Astrocyte of the cerebellum (primary cell): ENCODE data around the gene TRIM72.
"Not testable (repeated sequence)": the region's sequence is repeated elsewhere in the genome, so short reads cannot be mapped to it uniquely, and the experiment has no call there.

Experiments used
- DNase-seq: peaks from one replicate; pipeline ENCODE4 v3.0.0-alpha.2; 2011; ENCODE audit warnings: low read depth
- H3K4me3 ChIP-seq: 2 replicates; pipeline ENCODE4 v1.5.1; 2011; ENCODE audit warnings: mild to moderate bottlenecking, low read depth, low read length, moderate library complexity
- in situ Hi-C: cut with HindIII; loops from 2 replicates; pipeline ENCODE4 v1.10.0; 2017; ENCODE audit warnings: low sequenced_read_pairs
- TF ChIP-seq, protein P1 (sequence below): IDR thresholded peaks from 2 replicates; pipeline ENCODE4 v1.5.1; 2012; ENCODE audit warnings: low read length, low read depth, moderate library complexity, mild to moderate bottlenecking; ENCODE audit errors: missing control alignments

Gene TRIM72

GRCh38 chr16:31190818-31191444 lies 23.0 kb upstream of the TRIM72 start:
- no peak overlapping the region for H3K4me3 ChIP-seq
- no peak for DNase-seq
- in situ Hi-C loops: loop anchor here (10.0 kb wide), 1 partner anchor 264 kb away; the partner anchor contains the start of gene ARMC5
- TF ChIP-seq, protein P1, sequence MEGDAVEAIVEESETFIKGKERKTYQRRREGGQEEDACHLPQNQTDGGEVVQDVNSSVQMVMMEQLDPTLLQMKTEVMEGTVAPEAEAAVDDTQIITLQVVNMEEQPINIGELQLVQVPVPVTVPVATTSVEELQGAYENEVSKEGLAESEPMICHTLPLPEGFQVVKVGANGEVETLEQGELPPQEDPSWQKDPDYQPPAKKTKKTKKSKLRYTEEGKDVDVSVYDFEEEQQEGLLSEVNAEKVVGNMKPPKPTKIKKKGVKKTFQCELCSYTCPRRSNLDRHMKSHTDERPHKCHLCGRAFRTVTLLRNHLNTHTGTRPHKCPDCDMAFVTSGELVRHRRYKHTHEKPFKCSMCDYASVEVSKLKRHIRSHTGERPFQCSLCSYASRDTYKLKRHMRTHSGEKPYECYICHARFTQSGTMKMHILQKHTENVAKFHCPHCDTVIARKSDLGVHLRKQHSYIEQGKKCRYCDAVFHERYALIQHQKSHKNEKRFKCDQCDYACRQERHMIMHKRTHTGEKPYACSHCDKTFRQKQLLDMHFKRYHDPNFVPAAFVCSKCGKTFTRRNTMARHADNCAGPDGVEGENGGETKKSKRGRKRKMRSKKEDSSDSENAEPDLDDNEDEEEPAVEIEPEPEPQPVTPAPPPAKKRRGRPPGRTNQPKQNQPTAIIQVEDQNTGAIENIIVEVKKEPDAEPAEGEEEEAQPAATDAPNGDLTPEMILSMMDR: no peak

- in situ Hi-C loops: loop anchor here (10.0 kb wide), 1 partner anchor 263 kb away; the partner anchor contains the start of gene ARMC5
- TF ChIP-seq, protein P1: no peak
- no peak for DNase-seq
These were observed 22.1 kb upstream of the TRIM72 start for GRCh38 chr16:31191697-31192428.

DNA sequence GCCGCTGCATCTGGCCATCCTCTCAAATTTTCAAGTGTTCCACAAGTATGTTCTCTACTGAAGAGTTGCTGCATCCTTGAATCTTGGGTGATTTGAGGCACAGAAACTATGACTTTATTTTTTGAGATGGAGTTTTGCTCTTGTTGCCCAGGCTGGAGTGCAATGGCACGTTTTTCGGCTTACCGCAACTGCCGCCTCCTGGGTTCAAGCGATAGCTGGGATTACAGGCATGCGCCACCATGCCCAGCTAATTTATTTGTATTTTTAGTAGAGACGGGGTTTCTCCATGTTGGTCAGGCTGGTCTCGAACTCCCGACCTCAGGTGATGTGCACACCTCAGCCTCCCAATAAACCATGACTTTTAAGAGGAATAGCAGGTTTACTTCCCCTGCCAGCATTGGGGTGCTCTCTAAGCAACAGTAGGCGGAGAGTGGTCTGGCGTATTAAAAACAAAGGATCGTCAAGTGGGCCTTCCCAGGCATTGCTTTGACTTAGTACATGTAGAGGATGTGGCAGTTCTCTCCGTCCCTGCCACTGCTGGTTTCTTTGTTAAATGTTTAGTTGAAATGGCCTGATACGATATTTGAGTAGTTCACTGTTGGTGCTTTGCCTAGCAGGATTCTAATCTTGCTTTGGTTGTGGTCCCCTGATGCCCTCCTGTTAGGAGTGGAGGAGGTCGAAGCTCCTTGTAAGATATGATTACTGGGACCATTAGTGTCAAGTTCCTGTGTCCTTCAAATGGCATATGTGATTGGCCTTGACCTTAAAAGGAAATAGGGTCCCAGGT lies 20.9 kb upstream of the TRIM72 start:
- DNase-seq: no peak
- H3K4me3 ChIP-seq: no peak overlapping the region
- in situ Hi-C loops: loop anchor here (10.0 kb wide), 1 partner anchor 262 kb away; the partner anchor contains the start of gene ARMC5
- TF ChIP-seq, protein P1: no peak

More at GRCh38 chr16:31191697-31192428, 22.1 kb upstream of the TRIM72 start:
- H3K4me3 ChIP-seq: no peak overlapping the region

GRCh38 chr16:31193874-31194273 lies 20.0 kb upstream of the TRIM72 start:
- DNase-seq: no peak
- TF ChIP-seq, protein P1: no peak
- in situ Hi-C loops: loop anchor here (10.0 kb wide), 1 partner anchor 261 kb away; the partner anchor contains the start of gene ARMC5
- no peak overlapping the region for H3K4me3 ChIP-seq

- H3K4me3 ChIP-seq: no peak overlapping the region
- no peak for DNase-seq
- in situ Hi-C loops: loop anchor here (10.0 kb wide), 1 partner anchor 260 kb away; the partner anchor contains the start of gene ARMC5
- TF ChIP-seq, protein P1: no peak
These were observed 19.0 kb upstream of the TRIM72 start for GRCh38 chr16:31194898-31195297.

DNA sequence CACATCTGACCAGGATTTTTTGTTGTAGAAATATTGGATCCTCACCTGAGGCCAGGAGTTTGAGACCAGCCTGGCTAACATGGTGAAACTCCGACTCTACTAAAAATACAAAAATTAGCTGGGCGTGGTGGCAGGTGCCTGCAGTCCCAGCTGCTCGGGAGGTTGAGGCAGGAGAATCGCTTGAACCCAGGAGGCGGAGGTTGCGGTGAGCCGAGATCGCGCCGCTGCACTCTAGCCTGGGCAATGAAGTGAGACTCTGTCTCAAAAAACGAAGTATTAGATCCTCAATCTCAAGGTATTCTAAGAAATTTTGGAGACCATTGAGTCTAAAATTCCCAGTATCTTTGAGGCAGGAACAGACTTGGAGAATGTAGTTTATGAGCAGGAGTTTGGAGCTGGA lies 18.1 kb upstream of the TRIM72 start:
- in situ Hi-C loops: loop anchor here (10.0 kb wide), 1 partner anchor 259 kb away; the partner anchor contains the start of gene ARMC5
- not testable (repeated sequence) for DNase-seq, H3K4me3 ChIP-seq
